Astrocyte of the cerebellum (primary cell): ENCODE measurements around the gene TMEM161B.
"Not testable (repeated sequence)": the region's sequence is repeated elsewhere in the genome, so short reads cannot be mapped to it uniquely, and the experiment has no call there.

Experiments
- DNase-seq: peaks from one replicate; pipeline ENCODE4 v3.0.0-alpha.2; 2011; ENCODE audit warnings: low read depth
- H3K4me3 ChIP-seq: 2 replicates; pipeline ENCODE4 v1.5.1; 2011; ENCODE audit warnings: mild to moderate bottlenecking, low read depth, low read length, moderate library complexity
- CTCF ChIP-seq: IDR thresholded peaks from 2 replicates; pipeline ENCODE4 v1.5.1; 2012; ENCODE audit warnings: low read length, low read depth, moderate library complexity, mild to moderate bottlenecking; ENCODE audit errors: missing control alignments
- in situ Hi-C: cut with HindIII; loops from 2 replicates; pipeline ENCODE4 v1.10.0; 2017; ENCODE audit warnings: low sequenced_read_pairs

Gene TMEM161B

DNA sequence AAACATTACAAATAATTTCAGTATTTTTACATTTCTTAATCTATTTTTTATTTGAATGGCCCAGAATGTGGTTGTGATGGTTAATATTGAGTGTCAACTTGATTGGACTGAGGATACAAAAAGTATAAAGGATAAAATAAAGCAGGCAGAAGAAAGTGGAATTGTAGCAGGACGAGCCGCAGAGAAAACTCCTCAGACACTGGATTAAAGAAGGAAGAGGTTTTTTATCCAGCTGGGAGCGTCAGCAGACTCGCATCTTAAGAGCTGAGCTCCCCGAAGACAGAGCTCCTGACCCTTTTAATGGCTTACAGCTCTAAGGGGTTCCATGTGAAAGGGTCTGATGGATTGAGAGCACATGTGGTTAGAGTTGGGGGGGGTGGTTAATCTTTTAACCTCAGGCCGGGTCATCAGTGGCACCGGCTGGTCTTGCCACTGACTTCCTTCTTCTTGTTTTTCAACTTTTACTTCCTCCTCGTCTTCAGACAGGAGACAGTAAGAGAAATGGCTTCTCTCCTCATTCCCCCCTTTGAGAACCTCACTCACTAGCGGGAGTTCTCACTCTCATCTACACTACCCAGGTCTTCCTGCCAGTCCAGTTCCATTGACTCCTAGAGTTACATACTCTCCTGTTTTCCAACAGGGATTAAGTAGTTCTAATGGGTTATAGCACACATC, 80.0 kb downstream of the TMEM161B start:
- no peak for TF ChIP-seq CTCF
- no peak overlapping the region for H3K4me3 ChIP-seq
- DNase-seq: no peak
- in situ Hi-C loops: no loop called here

DNA sequence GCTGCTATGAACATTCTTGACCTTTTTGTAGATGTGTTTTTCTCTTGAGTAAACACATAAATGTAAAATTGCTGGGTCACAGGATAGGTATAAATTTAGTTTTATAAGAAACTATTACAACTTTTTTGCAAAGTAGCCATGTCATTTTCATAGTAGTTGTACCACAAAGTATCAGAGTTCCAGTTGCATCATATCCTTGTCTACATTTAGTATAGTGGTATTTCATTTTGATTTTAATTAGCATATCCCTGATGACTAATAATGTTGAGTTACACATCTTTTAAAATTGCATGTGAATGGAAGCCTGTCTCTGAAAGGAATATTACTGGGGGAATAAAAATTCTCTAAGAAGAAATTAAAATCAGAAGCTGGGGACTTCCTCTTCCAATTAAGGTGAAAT, 85.4 kb downstream of the TMEM161B start:
- no peak overlapping the region for H3K4me3 ChIP-seq
- in situ Hi-C loops: no loop called here
- TF ChIP-seq CTCF: no peak
- DNase-seq: no peak

GRCh38 chr5:88177486-88177885, 91.2 kb downstream of the TMEM161B start:
- in situ Hi-C loops, H3K4me3 ChIP-seq, DNase-seq: not testable (repeated sequence)

GRCh38 chr5:88172847-88173758, 95.5 kb downstream of the TMEM161B start:
- no peak overlapping the region for H3K4me3 ChIP-seq
- TF ChIP-seq CTCF: no peak
- in situ Hi-C loops: no loop called here
- no peak for DNase-seq

- TF ChIP-seq CTCF: no peak
Observed at GRCh38 chr5:88159591-88159990, 109.1 kb downstream of the TMEM161B start.

DNA sequence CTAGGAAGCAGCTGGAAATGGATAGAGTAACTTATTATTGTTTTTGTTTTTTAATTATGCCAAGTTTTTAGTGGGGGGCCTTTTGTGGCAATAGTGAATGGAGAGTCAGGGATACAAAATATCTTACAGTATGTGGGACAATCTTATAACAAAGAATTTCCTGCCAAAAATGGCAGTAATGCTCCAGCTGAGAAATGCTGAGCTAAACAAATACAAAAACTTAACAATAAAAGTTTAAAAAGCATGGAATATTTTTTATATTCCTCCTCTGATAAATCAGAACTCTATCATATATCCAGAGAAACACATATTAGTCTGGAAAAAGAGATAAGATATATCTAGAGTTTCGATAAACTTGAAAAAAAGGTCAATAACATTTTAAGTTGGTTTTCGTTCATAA, 110.6 kb downstream of the TMEM161B start:
- TF ChIP-seq CTCF: no peak
- in situ Hi-C loops: no loop called here
- no peak for DNase-seq
- H3K4me3 ChIP-seq: no peak overlapping the region

More at GRCh38 chr5:88159591-88159990, 109.1 kb downstream of the TMEM161B start:
- no peak overlapping the region for H3K4me3 ChIP-seq
- DNase-seq: no peak
- in situ Hi-C loops: no loop called here

DNA sequence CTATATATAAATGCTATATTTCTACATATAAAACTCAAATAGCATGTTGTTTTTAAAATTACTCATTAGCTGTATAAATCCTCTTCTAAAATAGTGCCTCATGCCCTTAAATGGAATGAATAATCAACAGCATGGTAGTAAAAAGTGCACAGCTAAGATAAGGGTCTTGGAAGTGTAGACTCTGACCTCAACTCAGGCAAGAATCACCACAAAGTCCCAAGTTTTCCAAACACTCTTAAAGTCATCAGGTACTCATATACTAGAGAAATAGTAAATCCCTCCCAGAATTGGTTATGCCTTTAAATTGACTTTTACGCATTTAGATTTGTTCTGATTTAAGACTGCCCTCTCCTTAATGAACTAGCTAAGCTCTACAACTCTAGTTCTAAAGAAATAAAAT, 113.8 kb downstream of the TMEM161B start:
- no peak for DNase-seq
- TF ChIP-seq CTCF: no peak
- in situ Hi-C loops: no loop called here
- no peak overlapping the region for H3K4me3 ChIP-seq
